Measurements from ENCODE around the gene ACTRT1. TPM values are rescaled to one million over a fixed set of nuclear protein-coding genes. Genes with fewer than 3 reads are reported as not detected.

Gene ACTRT1
- total RNA-seq: 1 to 10 TPM in 1 of 2 donors, under 1 TPM in 1; 0.74 to 2.1 TPM
- 2.1 TPM for polyA plus RNA-seq (ENCODE audit: insufficient read depth, low read depth, low replicate concordance)
- long read RNA-seq, donor 1: 0 reads
- long read RNA-seq, donor 2: 0 reads

GRCh38 chrX:128052303-128052702 lies at the start of gene ACTRT1:
Gene ACTRT1, minus strand, starts transcription at chrX:128052403. Its CDS starts 197 bp downstream, at chrX:128052206.
- intact Hi-C loops (cut with DNase I; ENCODE audit: low total_unique reads): no loop called here
- no peak for DNase-seq
- no peaks in the 10 kb centered on the region for H3K9me3 ChIP-seq
- WGBS, 2 donors: 67% methylated on average over 1 of the region's 1 CpG; no CpG with 5 or more reads in 1 of the 2 donors
- no peak within 1 kb of the TSS for H3K27ac ChIP-seq
- TF ChIP-seq POLR2A (IDR thresholded peaks at IDR 0.05): no peak
- TF ChIP-seq, protein P1, sequence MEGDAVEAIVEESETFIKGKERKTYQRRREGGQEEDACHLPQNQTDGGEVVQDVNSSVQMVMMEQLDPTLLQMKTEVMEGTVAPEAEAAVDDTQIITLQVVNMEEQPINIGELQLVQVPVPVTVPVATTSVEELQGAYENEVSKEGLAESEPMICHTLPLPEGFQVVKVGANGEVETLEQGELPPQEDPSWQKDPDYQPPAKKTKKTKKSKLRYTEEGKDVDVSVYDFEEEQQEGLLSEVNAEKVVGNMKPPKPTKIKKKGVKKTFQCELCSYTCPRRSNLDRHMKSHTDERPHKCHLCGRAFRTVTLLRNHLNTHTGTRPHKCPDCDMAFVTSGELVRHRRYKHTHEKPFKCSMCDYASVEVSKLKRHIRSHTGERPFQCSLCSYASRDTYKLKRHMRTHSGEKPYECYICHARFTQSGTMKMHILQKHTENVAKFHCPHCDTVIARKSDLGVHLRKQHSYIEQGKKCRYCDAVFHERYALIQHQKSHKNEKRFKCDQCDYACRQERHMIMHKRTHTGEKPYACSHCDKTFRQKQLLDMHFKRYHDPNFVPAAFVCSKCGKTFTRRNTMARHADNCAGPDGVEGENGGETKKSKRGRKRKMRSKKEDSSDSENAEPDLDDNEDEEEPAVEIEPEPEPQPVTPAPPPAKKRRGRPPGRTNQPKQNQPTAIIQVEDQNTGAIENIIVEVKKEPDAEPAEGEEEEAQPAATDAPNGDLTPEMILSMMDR (IDR thresholded peaks at IDR 0.05): no peak
- H3K4me3 ChIP-seq: no peak within 1 kb of the TSS
- H3K27me3 ChIP-seq: no peaks in the 10 kb centered on the region
- H3K36me3 ChIP-seq (ENCODE audit: low read depth, missing control alignments): no peaks in the 10 kb centered on the region
- no peaks in the 10 kb centered on the region for H3K4me1 ChIP-seq

GRCh38 chrX:128078545-128078944 lies 26.3 kb upstream of the ACTRT1 start:
- no peaks in the 10 kb centered on the region for H3K9me3 ChIP-seq
- DNase-seq: no peak
- no peaks in the 10 kb centered on the region for H3K27me3 ChIP-seq
- TF ChIP-seq, protein P1 (IDR thresholded peaks at IDR 0.05): no peak
- TF ChIP-seq POLR2A (IDR thresholded peaks at IDR 0.05): no peak
- intact Hi-C loops (cut with DNase I; ENCODE audit: low total_unique reads): no loop called here
- H3K27ac ChIP-seq: no peak overlapping the region
- no peak overlapping the region for H3K4me3 ChIP-seq
- H3K4me1 ChIP-seq: no peaks in the 10 kb centered on the region
- WGBS, 2 donors: 67 to 75% methylated on average over 2 of the region's 2 CpGs
- H3K36me3 ChIP-seq (ENCODE audit: low read depth, missing control alignments): no peaks in the 10 kb centered on the region

DNA sequence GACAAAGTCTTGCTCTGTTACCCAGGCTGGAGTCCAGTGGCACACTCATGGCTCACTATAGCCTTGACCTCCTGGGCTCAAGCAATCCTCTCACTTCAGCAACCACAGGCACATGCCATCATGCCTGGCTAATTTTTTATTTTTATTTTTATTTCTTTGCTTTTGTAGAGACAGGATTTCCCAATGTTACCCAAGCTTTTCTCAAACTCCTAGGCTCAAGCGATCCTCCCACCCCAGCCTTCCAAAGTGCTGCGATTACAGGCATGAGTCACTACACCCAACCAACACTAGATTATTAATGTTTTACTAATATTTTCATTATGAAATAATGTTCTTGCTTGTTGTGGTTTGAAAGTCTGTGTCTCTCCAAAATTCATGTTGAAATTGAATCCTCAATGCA lies 5.2 kb upstream of the ACTRT1 start:
- Histone ChIP-seq H3K4me1 (no peaks in the 10 kb centered on the region), H3K4me3 (no peak overlapping the region), H3K9me3 (no peaks in the 10 kb centered on the region), H3K36me3 (ENCODE audit: low read depth, missing control alignments) (no peaks in the 10 kb centered on the region), H3K27ac (no peak overlapping the region), H3K27me3 (no peaks in the 10 kb centered on the region)
- intact Hi-C loops (cut with DNase I; ENCODE audit: low total_unique reads): no loop called here
- TF ChIP-seq, protein P1 (IDR thresholded peaks at IDR 0.05): no peak
- no peak for TF ChIP-seq POLR2A (IDR thresholded peaks at IDR 0.05)
- WGBS, 2 donors: 96% methylated on average over 2 of the region's 2 CpGs
- DNase-seq: no peak

- WGBS, 2 donors: 90 to 93% methylated on average over 9 of the region's 10 CpGs
- no peak for TF ChIP-seq POLR2A (IDR thresholded peaks at IDR 0.05)
- TF ChIP-seq, protein P1 (IDR thresholded peaks at IDR 0.05): no peak
Observed at GRCh38 chrX:128051526-128051925, 677 bp downstream of the ACTRT1 start.

GRCh38 chrX:128035318-128035717 lies 16.9 kb downstream of the ACTRT1 start:
- Histone ChIP-seq H3K27ac (no peak overlapping the region), H3K9me3 (no peaks in the 10 kb centered on the region), H3K4me1 (no peaks in the 10 kb centered on the region), H3K27me3 (no peaks in the 10 kb centered on the region), H3K36me3 (ENCODE audit: low read depth, missing control alignments) (no peaks in the 10 kb centered on the region), H3K4me3 (no peak overlapping the region)
- intact Hi-C loops (cut with DNase I; ENCODE audit: low total_unique reads): no loop called here
- DNase-seq: no peak
- TF ChIP-seq POLR2A (IDR thresholded peaks at IDR 0.05): no peak
- TF ChIP-seq, protein P1 (IDR thresholded peaks at IDR 0.05): no peak

More at GRCh38 chrX:128051526-128051925, 677 bp downstream of the ACTRT1 start:
- no peak for DNase-seq
- Histone ChIP-seq H3K4me3 (no peak overlapping the region), H3K36me3 (ENCODE audit: low read depth, missing control alignments) (no peaks in the 10 kb centered on the region), H3K27ac (no peak overlapping the region), H3K4me1 (no peaks in the 10 kb centered on the region), H3K9me3 (no peaks in the 10 kb centered on the region), H3K27me3 (no peaks in the 10 kb centered on the region)
- intact Hi-C loops (cut with DNase I; ENCODE audit: low total_unique reads): no loop called here
